GM23248 (cell line): ENCODE data around the gene FLAD1. TPM values are rescaled to one million over a fixed set of nuclear protein-coding genes. Genes with fewer than 3 reads are reported as not detected.

ENCODE experiments used
- DNase-seq: peaks from one replicate; pipeline ENCODE4 v3.0.0-alpha.2; 2015
- H2AFZ ChIP-seq: fragments of 200-600 bp; sonication (generic); 2 replicates; pipeline ENCODE4 v1.6.1; 2016; ENCODE audit warnings: antibody characterized with exemption
- H3F3A ChIP-seq: fragments of 200-600 bp; sonication (generic); 2 replicates; pipeline ENCODE4 v1.6.1; 2016; ENCODE audit warnings: mild to moderate bottlenecking, antibody characterized with exemption, mixed run types; ENCODE audit not compliant: insufficient read depth
- H3K27ac ChIP-seq: fragments of 200-600 bp; sonication (generic); 2 replicates; pipeline ENCODE4 v1.5.1; 2016; ENCODE audit warnings: mild to moderate bottlenecking
- H3K27me3 ChIP-seq: fragments of 200-600 bp; sonication (generic); replicated peaks from 2 replicates; pipeline ENCODE4 v1.6.1; 2016; ENCODE audit warnings: mild to moderate bottlenecking; ENCODE audit not compliant: insufficient read depth
- H3K36me3 ChIP-seq: fragments of 200-600 bp; sonication (generic); 2 replicates; pipeline ENCODE4 v1.6.1; 2016; ENCODE audit warnings: low read depth, mild to moderate bottlenecking
- H3K4me1 ChIP-seq: fragments of 200-600 bp; sonication (generic); 2 replicates; pipeline ENCODE4 v1.6.1; 2016; ENCODE audit warnings: mild to moderate bottlenecking; ENCODE audit not compliant: insufficient read depth
- H3K4me2 ChIP-seq: fragments of 200-600 bp; sonication (generic); one replicate; pipeline ENCODE4 v1.6.1; 2016; ENCODE audit warnings: mild to moderate bottlenecking; ENCODE audit not compliant: unreplicated experiment
- H3K4me3 ChIP-seq: fragments of 200-600 bp; sonication (generic); 2 replicates; pipeline ENCODE4 v1.5.1; 2016; ENCODE audit warnings: mild to moderate bottlenecking
- H3K79me2 ChIP-seq: fragments of 200-600 bp; sonication (generic); 2 replicates; pipeline ENCODE4 v1.6.1; 2016; ENCODE audit warnings: mild to moderate bottlenecking; ENCODE audit not compliant: insufficient read depth
- H3K9ac ChIP-seq: fragments of 200-600 bp; sonication (generic); 2 replicates; pipeline ENCODE4 v1.6.1; 2016; ENCODE audit warnings: mild to moderate bottlenecking
- H3K9me2 ChIP-seq: fragments of 200-600 bp; sonication (generic); 2 replicates; pipeline ENCODE4 v1.6.1; 2016; ENCODE audit warnings: mixed run types, mild to moderate bottlenecking, moderate library complexity; ENCODE audit not compliant: insufficient read depth
- H3K9me3 ChIP-seq: fragments of 200-600 bp; sonication (generic); one replicate; pipeline ENCODE4 v1.6.1; 2017; ENCODE audit warnings: low read depth
- H4K20me1 ChIP-seq: fragments of 200-600 bp; sonication (generic); 2 replicates; pipeline ENCODE4 v1.6.0; 2016; ENCODE audit not compliant: insufficient read depth
- EZH2 ChIP-seq: fragments of 200-600 bp; sonication (generic); IDR thresholded peaks from 2 replicates; pipeline ENCODE4 v1.6.1; 2018; ENCODE audit warnings: antibody characterized with exemption, mild to moderate bottlenecking; ENCODE audit not compliant: insufficient read depth, poor library complexity, severe bottlenecking
- EZH2phosphoT487 ChIP-seq: fragments of 200-600 bp; sonication (generic); IDR thresholded peaks from 2 replicates; pipeline ENCODE4 v1.6.1; 2018; ENCODE audit warnings: antibody characterized with exemption, moderate library complexity, mild to moderate bottlenecking, low read depth; ENCODE audit not compliant: insufficient read depth
- WGBS, 2 experiments: methylation state at CpG; one replicate each; pipeline ENCODE4 v1.1.6; 2015 to 2017; ENCODE audit warnings: low lambda C conversion rate in 2 of 2, low coverage in 1 of 2; ENCODE audit errors: missing lambda C conversion rate in 2 of 2; 5-methylcytosine and 5-hydroxymethylcytosine counted together
- in situ Hi-C: fragments of 300-500 bp; cut with MboI; formaldehyde crosslinking; loops from 2 replicates; pipeline ENCODE4 v1.15.0; 2020
- polyA plus RNA-seq: library from polyadenylated mRNA; unstranded; fragments of >200 nt; fragmentation: Nextera tagmentation; extraction: Ambion mirVana; gene quantifications from 2 replicates; pipeline ENCODE4 v1.2.1, GENCODE V29; 2016
- total RNA-seq: library from RNA; depleted of rRNA; stranded (reverse); fragments of >200 nt; shearing (Covaris generic); gene quantifications from 2 replicates; pipeline ENCODE4 v1.2.3, GENCODE V29; 2014

Gene FLAD1
- total and polyA plus RNA-seq, 2 experiments from 2014 or later = 21.3 to 30.2 TPM

DNA sequence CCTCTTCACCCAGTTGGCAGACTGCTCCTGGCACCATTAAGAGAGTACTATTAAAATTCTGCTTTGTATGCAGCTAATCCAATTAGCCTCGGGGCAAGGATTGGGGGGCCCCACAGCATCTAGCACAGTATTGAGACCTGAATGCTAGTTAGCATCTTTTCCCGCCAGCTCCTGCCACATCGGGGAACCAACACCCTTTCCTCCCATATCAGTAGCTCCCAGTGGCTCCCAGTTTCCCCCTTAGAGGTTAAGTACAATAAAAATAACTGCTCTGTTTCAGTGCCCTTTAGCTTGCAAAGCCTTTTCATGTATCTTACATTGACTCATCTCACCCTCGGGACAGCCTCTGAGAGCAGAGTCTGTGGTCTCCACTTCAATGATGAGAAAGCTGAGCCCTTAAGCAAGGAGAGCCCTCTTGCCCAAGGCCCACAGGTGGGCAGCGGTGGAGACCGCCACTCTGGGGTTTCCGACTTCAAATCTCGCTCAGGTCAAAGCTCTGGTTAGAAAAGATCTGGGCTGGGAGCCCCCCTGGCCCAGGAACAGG is 42.4 kb upstream of the FLAD1 start:
- no peak overlapping the region for H3K4me3 ChIP-seq
- peaks cover 3% of the 10 kb centered on the region; the same call in 1 of the 2 replicates for H3K79me2 ChIP-seq
- no peaks in the 10 kb centered on the region for H3K36me3 ChIP-seq
- H3K27ac ChIP-seq = no peak overlapping the region
- in situ Hi-C loops = no loop called here
- no peak for DNase-seq
- no peak overlapping the region for H3K4me2 ChIP-seq
- WGBS, 2 experiments = 77 to 80% methylated on average over 8 of the region's 8 CpGs
- H3K4me1 ChIP-seq = peaks cover 14% of the 10 kb centered on the region
- no peaks in the 10 kb centered on the region for H3K9me2 ChIP-seq
- no peak overlapping the region for H3K9ac ChIP-seq
- H3K9me3 ChIP-seq = no peaks in the 10 kb centered on the region
- H3K27me3 ChIP-seq = no peaks in the 10 kb centered on the region
- TF ChIP-seq EZH2phosphoT487 = no peak
- TF ChIP-seq EZH2 = no peak
- H3F3A ChIP-seq = peaks cover 16% of the 10 kb centered on the region
- H2AFZ ChIP-seq = no peak overlapping the region
- H4K20me1 ChIP-seq = no peaks in the 10 kb centered on the region

DNA sequence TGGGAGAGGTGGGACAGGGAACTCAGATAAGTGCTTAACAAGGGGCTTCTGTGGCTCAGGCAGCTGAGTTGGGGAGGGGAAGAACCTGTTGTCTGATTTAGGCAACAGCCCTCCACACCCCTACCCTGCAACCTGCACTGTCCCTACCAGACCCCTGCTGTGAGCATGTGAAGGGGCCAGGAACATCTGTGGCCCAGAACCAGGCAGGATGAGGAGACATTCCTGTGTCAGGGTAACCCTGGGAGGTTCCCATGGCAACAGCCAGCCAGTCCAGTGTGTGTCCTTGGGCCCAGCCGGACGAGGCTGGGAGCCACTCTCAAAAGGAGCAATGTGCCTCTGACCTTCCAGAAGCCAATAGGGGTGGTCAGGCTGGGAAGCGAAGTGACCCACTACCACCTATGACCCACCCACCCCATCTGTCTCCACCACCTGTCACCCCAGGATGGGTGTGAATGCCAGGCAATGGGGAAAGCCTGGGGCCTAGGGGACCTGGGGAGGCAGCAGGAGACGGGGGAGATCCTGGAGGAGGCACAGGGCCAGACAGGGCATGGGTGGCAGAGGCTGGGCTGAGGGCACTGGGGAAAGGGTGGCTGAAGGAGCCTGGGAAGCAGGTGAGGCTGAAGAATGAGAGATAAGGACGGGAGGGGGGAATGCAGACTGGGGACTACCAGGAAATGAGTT is 41.7 kb upstream of the FLAD1 start:
- no peak overlapping the region for H3K4me2 ChIP-seq
- no peaks in the 10 kb centered on the region for H3K79me2 ChIP-seq
- no peak overlapping the region for H3K4me3 ChIP-seq
- no peaks in the 10 kb centered on the region for H4K20me1 ChIP-seq
- TF ChIP-seq EZH2phosphoT487 = no peak
- no peak for TF ChIP-seq EZH2
- no peak for DNase-seq
- no peak overlapping the region for H3K27ac ChIP-seq
- in situ Hi-C loops = no loop called here
- WGBS, 2 experiments = 67 to 69% methylated on average over 4 to 5 of the region's 5 CpGs
- H3F3A ChIP-seq = peaks cover 16% of the 10 kb centered on the region
- H3K9me2 ChIP-seq = no peaks in the 10 kb centered on the region
- no peak overlapping the region for H2AFZ ChIP-seq
- no peaks in the 10 kb centered on the region for H3K9me3 ChIP-seq
- H3K9ac ChIP-seq = no peak overlapping the region
- H3K36me3 ChIP-seq = no peaks in the 10 kb centered on the region
- H3K27me3 ChIP-seq = no peaks in the 10 kb centered on the region
- H3K4me1 ChIP-seq = peaks cover 9% of the 10 kb centered on the region

GRCh38 chr1:154943649-154944400 is 39.3 kb upstream of the FLAD1 start:
- in situ Hi-C loops = no loop called here
- Histone ChIP-seq H3K27me3 (no peaks in the 10 kb centered on the region), H3K9me3 (no peaks in the 10 kb centered on the region), H3F3A (no peaks in the 10 kb centered on the region; the same call in 1 of the 2 replicates), H3K9ac (no peak overlapping the region), H3K27ac (no peak overlapping the region), H3K4me1 (no peaks in the 10 kb centered on the region), H3K9me2 (no peaks in the 10 kb centered on the region), H3K79me2 (no peaks in the 10 kb centered on the region), H4K20me1 (no peaks in the 10 kb centered on the region), H3K4me2 (no peak overlapping the region), H3K4me3 (no peak overlapping the region), H2AFZ (no peak overlapping the region), H3K36me3 (no peaks in the 10 kb centered on the region)
- 27 to 30% methylated on average over 6 of the region's 6 CpGs for WGBS, 2 experiments
- no peak for TF ChIP-seq EZH2
- no peak for TF ChIP-seq EZH2phosphoT487
- peak; percentile 48 for DNase-seq

DNA sequence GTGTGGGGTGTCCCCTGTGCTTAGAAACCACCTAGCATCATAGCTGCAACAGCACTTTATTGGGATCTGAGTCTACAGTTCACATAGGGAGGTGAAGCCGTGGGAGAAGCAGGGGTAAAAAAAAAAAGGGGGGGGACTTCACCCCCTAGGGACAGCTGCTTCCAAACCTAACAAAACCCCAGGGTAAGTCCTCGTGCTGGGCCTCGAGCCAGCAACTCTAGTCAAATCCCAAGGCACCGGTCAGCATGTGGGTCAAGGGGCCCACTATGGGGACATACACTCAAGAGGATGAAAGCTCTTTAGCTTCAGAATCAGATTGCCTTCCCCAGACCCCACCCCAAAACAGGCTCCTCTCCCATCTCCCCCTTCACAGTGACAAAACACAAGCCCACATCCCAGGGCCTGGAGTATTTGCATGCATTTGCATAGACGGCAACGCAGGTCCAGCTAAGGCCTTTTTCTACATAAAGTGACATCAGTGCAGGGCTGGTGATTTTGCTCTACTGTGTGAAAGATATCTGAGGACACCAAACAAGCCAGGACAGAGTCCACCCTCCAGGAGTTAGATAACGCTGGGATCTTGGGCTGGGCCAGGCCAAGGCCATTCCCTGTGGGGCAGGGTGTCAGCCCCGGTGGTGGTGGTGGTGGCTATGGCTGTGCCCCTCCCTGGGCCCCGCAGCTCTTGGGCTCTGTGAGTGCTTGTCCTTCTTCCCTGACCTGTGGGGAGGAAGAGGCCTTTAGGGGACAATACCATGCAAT is 38.6 kb upstream of the FLAD1 start:
- no peak overlapping the region for H3K4me2 ChIP-seq
- no peak overlapping the region for H2AFZ ChIP-seq
- TF ChIP-seq EZH2 (no peak), EZH2phosphoT487 (no peak)
- no peaks in the 10 kb centered on the region for H3K36me3 ChIP-seq
- H3K27me3 ChIP-seq = no peaks in the 10 kb centered on the region
- H3K9ac ChIP-seq = no peak overlapping the region
- H3K9me3 ChIP-seq = no peaks in the 10 kb centered on the region
- no peak for DNase-seq
- no peak overlapping the region for H3K4me3 ChIP-seq
- WGBS, 2 experiments = 57% methylated on average over 9 of the region's 9 CpGs
- H3F3A ChIP-seq = no peaks in the 10 kb centered on the region
- H3K79me2 ChIP-seq = no peaks in the 10 kb centered on the region
- H4K20me1 ChIP-seq = no peaks in the 10 kb centered on the region
- H3K27ac ChIP-seq = no peak overlapping the region
- in situ Hi-C loops = no loop called here
- H3K9me2 ChIP-seq = no peaks in the 10 kb centered on the region
- no peaks in the 10 kb centered on the region for H3K4me1 ChIP-seq
